ENCODE measurements around the gene TALDO1.

The TALDO1 gene

DNA sequence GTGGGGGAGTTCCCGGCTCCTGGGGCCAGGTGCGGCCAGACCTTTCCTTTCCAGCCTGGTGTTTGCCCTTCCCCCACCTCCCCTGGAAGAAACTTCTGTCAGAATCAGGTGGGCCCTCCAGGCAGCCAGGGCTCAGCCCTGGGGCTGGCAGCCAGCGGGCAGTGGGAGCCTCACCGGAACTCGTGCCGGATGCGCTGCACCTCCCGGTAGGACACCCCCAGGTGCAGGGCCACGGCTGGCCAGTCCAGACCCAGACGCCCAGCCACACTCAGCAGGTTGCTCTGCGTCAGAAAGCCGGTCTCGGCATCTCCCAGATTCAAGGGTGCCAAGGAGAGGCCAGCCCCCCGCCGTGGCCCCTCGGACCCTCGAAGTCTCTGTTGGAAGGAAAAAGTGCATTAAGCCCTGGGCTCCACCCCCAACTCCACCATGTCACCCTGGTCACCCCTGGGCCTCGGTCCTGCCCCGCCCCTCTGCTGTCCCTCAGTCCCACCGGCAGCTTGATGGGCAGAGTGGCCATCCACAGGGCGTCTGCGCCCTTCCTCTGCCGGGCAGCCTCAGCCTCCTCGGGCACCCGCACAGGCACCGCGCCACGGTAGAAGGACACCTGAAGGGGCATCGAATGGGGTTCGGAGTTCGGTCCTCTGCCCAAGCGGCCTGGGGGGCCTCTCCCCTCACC is 52.5 kb downstream of the TALDO1 start:
- no peak for DNase-seq (ENCODE audit: low read depth in 2 of 2)

DNA sequence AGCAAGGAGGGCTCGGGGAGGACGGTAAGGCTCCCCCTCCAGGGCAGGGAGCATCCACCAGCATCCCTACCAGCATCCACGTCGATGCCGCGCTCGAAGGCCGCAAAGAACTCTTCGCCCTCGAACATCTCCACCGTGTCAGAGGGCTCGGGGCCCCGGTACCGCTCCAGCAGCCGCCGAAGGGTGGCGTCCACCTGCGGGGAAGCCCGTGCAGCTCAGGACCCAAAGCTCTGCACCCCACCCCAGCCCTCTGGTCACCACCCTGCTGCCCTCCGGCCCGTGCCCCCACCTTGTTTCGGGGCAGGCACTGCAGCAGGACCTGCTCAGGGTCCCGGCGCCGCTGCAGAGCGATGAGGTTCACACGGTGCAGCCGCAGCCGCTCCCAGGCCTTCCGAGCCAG is 53.2 kb downstream of the TALDO1 start:
- no peak for DNase-seq (ENCODE audit: low read depth in 2 of 2)

DNA sequence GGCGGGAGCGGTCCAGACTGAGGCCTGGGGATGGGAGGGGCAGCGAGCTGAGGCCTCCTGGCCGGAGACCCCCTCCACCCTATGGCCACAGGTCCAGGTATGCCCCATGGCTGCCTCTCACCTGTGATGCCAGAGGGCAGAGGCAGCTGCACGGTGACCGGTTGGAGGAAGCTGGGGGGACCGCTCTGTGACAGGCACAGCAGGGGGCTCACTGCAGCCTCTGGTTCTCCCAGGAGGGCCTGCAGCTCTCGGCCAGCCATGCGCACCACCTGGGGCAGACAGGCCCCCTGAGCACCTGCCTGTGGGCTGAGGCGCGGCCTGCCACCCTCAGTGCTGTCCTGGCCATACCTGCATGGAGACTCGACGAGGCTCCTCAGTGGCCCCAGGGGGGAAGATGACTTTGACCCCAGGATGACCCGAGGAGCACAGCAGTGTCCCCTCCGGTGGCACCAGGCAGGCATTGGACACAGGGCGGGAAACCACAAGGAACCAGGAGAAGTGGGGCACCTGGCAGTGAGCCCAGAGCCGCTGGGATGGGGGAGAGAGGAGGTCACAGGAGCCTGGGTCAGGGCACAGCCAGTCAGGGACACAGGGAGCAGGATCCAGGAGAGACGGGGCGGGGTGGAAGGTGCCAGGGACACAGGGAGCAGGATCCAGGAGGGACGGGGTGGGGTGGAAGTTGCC is 54.0 kb downstream of the TALDO1 start:
- no peak for DNase-seq (ENCODE audit: low read depth in 2 of 2)

DNA sequence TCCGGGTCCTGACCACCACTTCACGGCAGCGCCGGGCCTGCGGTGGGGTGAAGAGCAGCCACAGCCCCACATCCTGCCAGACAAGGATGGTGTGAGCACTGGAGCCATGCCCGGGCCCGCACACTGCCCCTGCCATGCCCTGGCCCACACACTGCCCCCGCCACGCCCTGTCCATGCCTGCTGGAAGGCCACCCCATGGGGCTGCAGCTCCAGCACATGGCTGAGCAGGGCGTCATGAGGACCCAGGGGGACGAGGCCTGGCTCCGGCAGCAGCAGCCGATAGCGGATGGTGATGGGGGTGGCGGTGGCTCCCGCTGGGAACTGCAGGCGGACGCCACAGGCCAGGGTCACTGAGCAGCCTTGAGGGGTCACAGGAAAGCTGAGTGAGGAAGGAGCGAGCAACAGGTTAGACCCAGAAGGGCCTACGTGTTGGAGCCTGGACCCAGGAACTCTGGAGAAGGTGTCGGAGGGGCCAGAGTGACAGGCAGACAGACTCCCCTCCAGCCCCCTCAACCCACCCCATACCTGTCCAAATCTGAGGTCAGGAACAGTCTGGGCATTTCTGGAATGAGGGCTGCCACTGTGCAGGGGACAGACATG is 54.9 kb downstream of the TALDO1 start:
- DNase-seq (ENCODE audit: low read depth in 2 of 2), result no peak

DNA sequence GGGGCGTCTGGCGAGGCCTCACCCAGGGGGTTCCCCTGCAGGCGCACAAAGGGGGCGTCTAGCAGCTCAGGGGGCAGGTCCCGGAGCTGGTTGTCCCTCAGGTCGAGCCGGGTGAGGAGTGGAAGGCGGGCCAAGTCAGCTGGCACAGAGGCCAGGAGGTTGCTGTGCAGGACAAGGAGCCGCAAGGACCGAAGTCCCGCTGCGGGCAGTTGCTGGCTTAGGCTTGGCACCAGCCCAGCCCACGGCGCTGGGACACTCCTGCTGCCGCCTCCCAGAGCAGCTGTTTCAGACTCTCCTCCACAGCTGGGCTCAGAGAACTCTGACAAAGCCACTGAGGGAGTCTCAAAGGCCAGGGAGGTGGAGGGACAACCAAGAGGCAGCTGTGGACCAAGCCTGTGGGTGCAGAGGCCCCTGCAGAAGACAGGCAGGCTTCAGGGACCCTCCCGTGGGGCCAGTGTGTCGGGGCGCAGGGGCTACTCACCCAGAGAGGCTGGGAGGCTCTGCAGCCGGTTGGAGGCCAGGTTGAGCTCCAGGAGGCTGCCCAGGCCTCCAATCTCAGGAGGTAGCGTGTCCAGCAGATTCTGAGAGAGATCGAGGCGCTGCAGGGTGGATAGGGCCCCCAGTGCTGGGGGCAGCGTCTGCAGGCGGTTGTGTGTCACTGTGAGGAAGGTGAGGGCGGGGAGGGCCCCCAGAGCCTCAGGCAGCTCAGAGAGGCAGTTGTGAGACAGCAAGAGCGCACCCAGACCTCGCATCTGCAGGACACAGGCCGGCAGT is 55.6 kb downstream of the TALDO1 start:
- DNase-seq (ENCODE audit: low read depth in 2 of 2), result no peak

DNA sequence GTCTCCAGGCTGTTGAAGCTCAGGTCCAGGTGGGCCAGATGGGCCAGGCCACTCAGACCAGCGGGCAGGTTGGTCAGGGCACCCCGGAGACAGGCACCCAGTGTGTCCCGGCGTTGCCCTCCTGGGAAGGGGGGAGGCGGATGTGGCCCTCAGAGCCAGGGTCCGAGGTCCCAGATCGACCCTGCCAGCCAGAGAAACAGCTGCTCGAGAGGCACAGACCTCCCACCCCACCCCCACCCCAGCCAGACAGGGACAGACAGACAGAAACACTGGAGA is 56.1 kb downstream of the TALDO1 start:
- DNase-seq (ENCODE audit: low read depth in 2 of 2), result no peak

DNA sequence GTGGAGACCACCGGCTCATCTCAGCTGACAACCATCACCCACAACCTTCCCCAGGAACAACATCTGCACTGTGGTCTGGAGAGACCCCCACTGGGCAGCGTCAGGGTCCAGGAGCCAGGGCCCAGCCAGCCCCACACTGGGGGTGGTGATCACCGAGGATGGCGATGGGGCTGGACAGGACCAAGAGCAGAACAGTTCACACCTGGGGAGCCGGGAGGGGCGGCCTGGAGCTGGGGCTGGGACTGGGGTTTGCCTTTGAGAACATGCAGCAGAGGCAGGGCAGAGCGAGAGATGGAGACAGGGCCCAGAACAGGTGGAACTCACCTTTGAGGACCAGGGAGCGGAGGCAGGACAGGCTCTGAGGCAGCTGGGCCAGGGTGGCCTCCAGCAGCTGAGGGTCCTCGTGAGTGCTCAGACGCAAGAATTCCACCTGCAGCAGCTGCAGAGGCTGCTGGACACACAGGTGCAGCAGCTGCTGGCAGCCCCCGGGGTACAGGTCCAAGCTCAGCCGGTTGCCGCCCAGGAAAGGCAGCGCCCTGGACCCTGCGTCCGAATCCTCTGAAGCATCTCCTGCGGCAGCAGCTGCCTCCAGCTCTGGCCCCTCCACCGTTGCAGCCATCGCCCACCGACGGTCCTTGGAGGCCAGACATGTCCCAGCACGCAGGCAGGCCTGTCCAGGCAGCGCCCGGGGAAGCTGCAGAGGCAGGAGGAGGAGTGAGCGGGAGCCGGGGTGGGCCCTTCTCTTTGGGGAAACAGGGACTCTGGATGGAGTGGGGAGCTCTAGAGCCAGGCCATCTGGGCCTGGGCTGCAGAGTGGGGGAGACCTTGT is 56.7 kb downstream of the TALDO1 start:
- DNase-seq (ENCODE audit: low read depth in 2 of 2), result no peak

DNA sequence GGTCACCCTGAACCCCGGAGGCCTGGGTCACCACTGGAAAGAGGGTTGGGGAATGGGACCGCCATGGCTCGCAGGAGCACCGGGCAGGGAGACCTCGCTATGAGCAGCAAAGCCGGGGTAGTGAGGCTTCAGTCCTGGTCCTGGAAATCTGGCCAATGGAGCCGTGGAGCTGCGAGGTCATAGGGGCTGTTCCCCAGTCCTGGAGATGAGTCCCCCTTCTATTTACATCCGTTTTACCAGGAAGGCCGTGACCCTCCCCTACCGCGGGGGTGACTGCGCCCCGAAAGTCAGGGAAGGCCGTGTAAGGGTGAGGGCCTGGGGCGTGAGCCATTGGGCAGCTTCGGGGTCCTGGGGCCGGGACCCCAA is 57.3 kb downstream of the TALDO1 start:
- DNase-seq (ENCODE audit: low read depth in 2 of 2), result no peak

DNA sequence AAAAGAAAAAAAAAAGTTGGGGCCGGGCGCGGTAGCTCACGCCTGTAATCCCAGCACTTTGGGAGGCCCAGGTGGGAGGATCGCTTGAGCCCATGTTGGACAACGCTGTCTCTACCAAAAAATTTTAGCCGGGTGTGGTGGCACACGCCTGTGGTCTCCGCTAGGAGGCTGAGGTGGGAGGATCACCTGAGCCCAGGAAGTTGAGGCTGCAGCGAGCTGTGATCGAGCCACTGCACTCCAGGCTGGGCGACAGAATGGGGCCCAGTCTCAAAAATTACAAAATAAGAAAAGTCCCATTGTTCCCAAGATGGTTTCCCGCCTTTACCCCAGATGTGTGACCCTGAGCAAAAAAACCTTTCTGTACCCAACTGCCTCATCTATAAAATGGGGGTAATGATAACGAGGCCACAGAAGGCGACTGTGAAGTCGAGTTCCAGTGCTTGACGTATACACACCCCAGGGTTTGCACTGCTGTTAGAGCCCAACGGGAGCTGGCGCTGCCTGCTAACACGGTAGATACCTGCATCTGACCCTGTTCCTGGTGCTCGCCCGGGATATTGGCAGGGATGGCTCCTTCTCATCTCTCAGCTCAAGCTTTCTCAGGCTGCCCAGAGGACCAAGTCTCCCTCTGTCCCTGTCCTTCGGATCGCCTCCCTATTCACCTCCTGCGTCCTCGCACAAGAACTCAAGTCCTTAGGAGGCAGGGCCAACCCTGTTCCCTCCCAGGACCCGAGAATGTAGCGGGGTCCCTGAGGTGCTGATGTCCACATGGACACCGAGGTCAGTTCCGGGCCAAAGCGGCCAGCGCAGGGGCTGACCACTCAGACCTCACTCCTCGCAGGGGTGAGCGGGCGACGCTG is 61.4 kb downstream of the TALDO1 start:
- no peak for DNase-seq (ENCODE audit: low read depth in 2 of 2)

DNA sequence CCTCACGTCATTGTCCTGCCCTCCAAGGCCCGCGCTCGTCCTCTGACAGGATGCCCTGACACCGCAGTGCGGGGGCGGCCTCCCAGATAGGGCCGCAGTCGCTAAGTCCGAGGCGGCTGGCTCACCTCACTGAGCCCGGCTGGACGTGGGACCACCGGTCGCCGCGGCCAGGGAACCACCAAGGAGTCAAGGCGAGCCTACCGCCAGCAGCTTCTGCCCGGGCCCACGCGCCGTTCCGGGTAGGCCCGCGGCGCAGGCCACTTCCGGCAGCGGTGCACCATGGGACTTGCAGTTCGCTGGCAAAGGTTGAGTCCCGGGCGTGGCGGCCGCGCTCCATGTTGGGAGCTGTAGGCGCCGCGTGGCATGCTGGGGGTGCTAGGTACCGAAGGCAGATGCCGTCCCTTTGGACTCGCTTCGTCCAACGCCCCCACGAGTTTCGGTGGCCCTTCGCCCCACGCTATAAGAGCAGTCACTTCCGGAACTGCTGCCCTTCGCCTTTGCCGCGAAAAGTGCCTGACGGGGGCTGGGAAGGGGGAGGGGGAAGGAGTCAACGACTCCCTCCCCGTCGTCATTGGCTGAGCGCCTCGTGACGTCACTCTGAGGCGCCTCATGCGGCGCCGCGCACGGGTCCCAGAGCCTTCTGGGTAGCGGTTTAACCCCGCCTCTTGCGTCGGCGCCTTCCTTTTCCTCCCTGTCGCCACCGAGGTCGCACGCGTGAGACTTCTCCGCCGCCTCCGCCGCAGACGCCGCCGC is 62.2 kb downstream of the TALDO1 start, which contains the start of gene RPLP2:
RPLP2 (plus strand) TSS at position 681 of the 753 bp plus-strand sequence. CDS start 268 bp downstream, outside the sequence.
- peak; percentile 96 to 98 for DNase-seq (ENCODE audit: low read depth in 2 of 2)

DNA sequence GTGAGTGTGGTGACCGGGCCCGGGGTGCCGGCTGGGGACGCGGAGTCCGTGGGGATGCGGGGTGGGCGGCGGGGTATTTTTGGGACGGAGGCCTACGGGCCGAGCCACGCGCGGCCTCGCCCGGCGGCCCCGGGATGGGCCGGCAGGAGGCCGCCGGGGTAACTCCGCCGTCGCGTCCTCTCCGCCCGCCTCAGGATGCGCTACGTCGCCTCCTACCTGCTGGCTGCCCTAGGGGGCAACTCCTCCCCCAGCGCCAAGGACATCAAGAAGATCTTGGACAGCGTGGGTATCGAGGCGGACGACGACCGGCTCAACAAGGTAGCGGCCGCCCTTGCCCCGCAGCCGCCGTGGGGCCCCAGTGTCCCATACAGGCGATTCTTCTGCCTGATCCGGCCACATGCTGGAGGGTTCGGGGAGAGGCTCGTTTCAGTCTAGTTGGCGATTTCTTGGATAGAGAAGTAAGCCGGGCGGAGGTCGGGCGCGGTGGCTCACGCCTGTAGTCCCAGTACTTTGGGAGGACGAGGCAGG is 62.8 kb downstream of the TALDO1 start:
- no peak for DNase-seq (ENCODE audit: low read depth in 2 of 2)

DNA sequence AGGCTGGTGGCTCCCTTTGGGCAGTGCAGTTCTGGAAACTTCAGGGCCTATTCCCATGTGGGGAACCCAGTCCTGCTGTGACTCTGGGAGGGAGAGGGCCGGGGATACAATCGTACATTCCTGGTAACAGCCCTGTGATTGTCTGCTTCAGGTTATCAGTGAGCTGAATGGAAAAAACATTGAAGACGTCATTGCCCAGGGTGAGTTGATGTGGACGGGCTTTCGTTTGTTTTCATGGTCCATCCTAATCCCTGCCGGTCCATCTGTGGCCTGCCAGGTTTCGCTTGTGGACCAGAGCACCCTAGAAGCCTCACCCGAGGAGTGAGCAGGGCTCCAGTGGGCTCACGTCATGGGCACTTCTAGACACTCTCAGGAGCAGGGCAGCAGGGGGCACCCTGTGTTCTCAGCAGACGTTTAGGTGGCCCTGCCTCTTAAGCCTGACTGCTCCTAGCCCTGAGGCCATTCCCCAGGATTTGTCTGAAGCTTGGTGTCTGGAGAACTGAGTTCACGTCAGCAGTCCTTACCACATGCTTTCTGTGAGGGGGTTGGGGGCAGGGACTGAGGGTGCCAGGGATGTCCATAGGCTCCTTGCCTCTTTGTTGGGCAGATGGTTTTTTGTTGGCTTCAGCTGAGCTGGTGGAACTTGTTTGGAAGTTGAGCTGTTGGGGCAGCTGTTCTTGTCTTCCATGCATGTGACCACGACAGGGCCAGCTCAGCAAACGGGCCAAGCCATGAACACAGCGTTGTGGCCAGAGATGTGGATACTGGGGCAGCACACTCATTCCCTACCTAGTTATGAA is 64.4 kb downstream of the TALDO1 start:
- no peak for DNase-seq (ENCODE audit: low read depth in 2 of 2)

DNA sequence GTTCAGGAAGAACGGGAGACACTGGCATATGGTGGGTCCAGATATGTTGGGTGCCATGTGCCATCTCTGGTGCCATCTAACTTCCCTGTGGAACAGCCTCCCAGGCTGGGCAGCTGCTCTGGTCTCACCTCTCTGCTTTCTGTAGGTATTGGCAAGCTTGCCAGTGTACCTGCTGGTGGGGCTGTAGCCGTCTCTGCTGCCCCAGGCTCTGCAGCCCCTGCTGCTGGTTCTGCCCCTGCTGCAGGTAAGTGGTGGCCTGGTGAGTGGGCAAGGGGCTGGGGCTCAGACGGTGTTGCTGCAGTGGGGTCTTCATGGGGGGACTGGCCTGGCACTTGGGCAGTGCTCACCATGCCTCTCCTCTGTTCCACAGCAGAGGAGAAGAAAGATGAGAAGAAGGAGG is 65.1 kb downstream of the TALDO1 start:
- DNase-seq (ENCODE audit: low read depth in 2 of 2), result no peak

DNA sequence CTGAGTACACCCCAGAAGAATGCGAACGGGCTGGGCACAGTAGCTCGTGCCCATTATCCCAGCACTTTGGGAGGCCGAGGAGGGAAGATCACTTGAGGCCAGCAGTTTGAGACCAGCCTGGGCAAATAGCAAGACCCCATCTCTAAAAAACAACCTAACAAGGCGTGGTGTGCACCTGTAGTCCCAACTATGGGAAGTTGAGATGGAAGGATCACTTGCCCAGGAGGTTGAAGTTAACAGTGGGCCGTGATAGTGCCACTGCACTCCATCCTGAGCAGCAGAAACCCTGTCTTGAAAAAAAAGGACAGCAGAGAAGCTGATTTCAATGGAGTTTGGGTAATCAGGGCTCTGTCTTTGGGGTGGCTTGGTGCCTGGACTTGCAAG is 65.8 kb downstream of the TALDO1 start:
- DNase-seq (ENCODE audit: low read depth in 2 of 2), result no peak

DNA sequence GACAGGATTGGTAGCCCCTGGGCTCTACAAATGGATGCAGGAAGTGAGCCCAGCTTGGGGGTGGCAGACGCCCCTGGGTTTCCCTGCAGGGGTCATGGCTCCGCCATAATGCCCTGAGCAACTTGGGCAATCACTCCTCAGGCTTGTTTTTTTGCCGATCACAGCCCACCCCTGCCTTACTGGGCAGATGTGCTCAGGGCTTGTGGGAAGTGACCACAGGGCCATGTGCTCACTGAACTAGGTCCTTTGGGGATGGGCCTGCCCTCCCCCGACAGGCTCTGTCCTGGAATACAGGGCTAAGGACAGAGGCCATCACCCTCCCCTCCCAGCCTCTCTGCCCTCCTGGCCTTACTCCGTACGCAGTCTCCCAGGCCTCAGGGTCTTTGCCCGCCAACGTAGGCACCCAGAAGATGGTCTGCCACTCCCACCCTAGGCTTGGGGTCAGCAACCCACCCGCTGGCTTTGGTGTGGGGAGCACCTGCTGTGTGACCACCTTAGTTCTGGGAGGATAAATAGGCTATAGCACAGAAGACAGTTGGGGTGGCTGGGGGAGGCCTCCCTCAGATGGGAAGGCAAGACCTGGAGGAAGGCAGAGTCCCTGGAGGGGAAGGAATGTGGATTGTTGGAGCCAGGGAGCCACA is 66.3 kb downstream of the TALDO1 start:
- no peak for DNase-seq (ENCODE audit: low read depth in 2 of 2)
